Measurements from ENCODE around the gene EEFSEC.

EEFSEC gene

GRCh38 chr3:128433837-128434165 is 280.5 kb downstream of the EEFSEC start:
- H3K4me1 ChIP-seq (ENCODE audit: control insufficient read depth, low read depth, low read length) = no peaks in the 10 kb centered on the region
- H4K5ac ChIP-seq (ENCODE audit: low read length) = no peak overlapping the region
- peaks cover 8% of the 10 kb centered on the region for H3K27me3 ChIP-seq (ENCODE audit: insufficient read depth, low read length, poor library complexity)
- H2BK5ac ChIP-seq (ENCODE audit: low read length) = no peak overlapping the region
- H2AK5ac ChIP-seq (ENCODE audit: low read length) = no peak overlapping the region
- no peak overlapping the region for H3K4me2 ChIP-seq (ENCODE audit: low read length)
- H3K4ac ChIP-seq (ENCODE audit: low read depth, low read length) = no peak overlapping the region
- H3K4me3 ChIP-seq (ENCODE audit: low read length) = no peak overlapping the region
- H3K36me3 ChIP-seq (ENCODE audit: control insufficient read depth, insufficient read depth, low read length) = no peaks in the 10 kb centered on the region
- peak; percentile 89 for DNase-seq
- no peaks in the 10 kb centered on the region for H3K79me1 ChIP-seq (ENCODE audit: low read length)
- no peak overlapping the region for H3K56ac ChIP-seq (ENCODE audit: low read length)
- no peak overlapping the region for H2BK120ac ChIP-seq (ENCODE audit: low read depth, low read length)
- H4K8ac ChIP-seq (ENCODE audit: low read depth, low read length) = no peak overlapping the region
- H3K18ac ChIP-seq (ENCODE audit: low read length) = no peak overlapping the region
- H3K79me2 ChIP-seq (ENCODE audit: control insufficient read depth, insufficient read depth, low read length) = no peaks in the 10 kb centered on the region
- no peak overlapping the region for H2BK15ac ChIP-seq (replicated peaks; ENCODE audit: low read depth)
- no peak overlapping the region for H3K9ac ChIP-seq (ENCODE audit: low read length)
- WGBS (ENCODE audit: extremely low coverage, insufficient coverage, low lambda C conversion rate) = no CpG with 5 or more reads among the region's 2 CpGs
- H3K27ac ChIP-seq (ENCODE audit: low read depth, low read length) = no peak overlapping the region
- no peak overlapping the region for H3K23ac ChIP-seq (ENCODE audit: low read length)

GRCh38 chr3:128434524-128434923 is 281.2 kb downstream of the EEFSEC start:
- H3K4me2 ChIP-seq (ENCODE audit: low read length) = no peak overlapping the region
- no peaks in the 10 kb centered on the region for H3K79me2 ChIP-seq (ENCODE audit: control insufficient read depth, insufficient read depth, low read length)
- H3K36me3 ChIP-seq (ENCODE audit: control insufficient read depth, insufficient read depth, low read length) = no peaks in the 10 kb centered on the region
- H2BK5ac ChIP-seq (ENCODE audit: low read length) = no peak overlapping the region
- H3K9ac ChIP-seq (ENCODE audit: low read length) = no peak overlapping the region
- H3K4me1 ChIP-seq (ENCODE audit: control insufficient read depth, low read depth, low read length) = no peaks in the 10 kb centered on the region
- peaks cover 8% of the 10 kb centered on the region for H3K27me3 ChIP-seq (ENCODE audit: insufficient read depth, low read length, poor library complexity)
- no peak for DNase-seq
- H2BK120ac ChIP-seq (ENCODE audit: low read depth, low read length) = no peak overlapping the region
- H3K79me1 ChIP-seq (ENCODE audit: low read length) = no peaks in the 10 kb centered on the region
- no peak overlapping the region for H3K23ac ChIP-seq (ENCODE audit: low read length)
- no peak overlapping the region for H3K56ac ChIP-seq (ENCODE audit: low read length)
- H4K8ac ChIP-seq (ENCODE audit: low read depth, low read length) = no peak overlapping the region
- H2AK5ac ChIP-seq (ENCODE audit: low read length) = no peak overlapping the region
- H3K27ac ChIP-seq (ENCODE audit: low read depth, low read length) = no peak overlapping the region
- no peak overlapping the region for H3K4ac ChIP-seq (ENCODE audit: low read depth, low read length)
- no peak overlapping the region for H2BK15ac ChIP-seq (replicated peaks; ENCODE audit: low read depth)
- no CpG with 5 or more reads among the region's 2 CpGs for whole genome bisulfite sequencing (ENCODE audit: extremely low coverage, insufficient coverage, low lambda C conversion rate)
- H4K5ac ChIP-seq (ENCODE audit: low read length) = no peak overlapping the region
- no peak overlapping the region for H3K18ac ChIP-seq (ENCODE audit: low read length)
- no peak overlapping the region for H3K4me3 ChIP-seq (ENCODE audit: low read length)

GRCh38 chr3:128435058-128435457 is 281.8 kb downstream of the EEFSEC start:
- Histone ChIP-seq H3K79me2 (ENCODE audit: control insufficient read depth, insufficient read depth, low read length) (no peaks in the 10 kb centered on the region), H3K27me3 (ENCODE audit: insufficient read depth, low read length, poor library complexity) (peaks cover 8% of the 10 kb centered on the region), H4K5ac (ENCODE audit: low read length) (no peak overlapping the region), H2BK120ac (ENCODE audit: low read depth, low read length) (no peak overlapping the region), H3K9ac (ENCODE audit: low read length) (no peak overlapping the region), H3K23ac (ENCODE audit: low read length) (no peak overlapping the region), H2BK5ac (ENCODE audit: low read length) (no peak overlapping the region), H3K4ac (ENCODE audit: low read depth, low read length) (no peak overlapping the region), H4K8ac (ENCODE audit: low read depth, low read length) (no peak overlapping the region), H3K27ac (ENCODE audit: low read depth, low read length) (no peak overlapping the region), H3K18ac (ENCODE audit: low read length) (no peak overlapping the region), H3K36me3 (ENCODE audit: control insufficient read depth, insufficient read depth, low read length) (no peaks in the 10 kb centered on the region), H3K56ac (ENCODE audit: low read length) (no peak overlapping the region), H3K79me1 (ENCODE audit: low read length) (no peaks in the 10 kb centered on the region), H3K4me1 (ENCODE audit: control insufficient read depth, low read depth, low read length) (no peaks in the 10 kb centered on the region), H3K4me2 (ENCODE audit: low read length) (no peak overlapping the region), H2AK5ac (ENCODE audit: low read length) (no peak overlapping the region), H2BK15ac (replicated peaks; ENCODE audit: low read depth) (no peak overlapping the region), H3K4me3 (ENCODE audit: low read length) (no peak overlapping the region)
- peak; percentile 73 for DNase-seq
- WGBS (ENCODE audit: extremely low coverage, insufficient coverage, low lambda C conversion rate) = no CpG with 5 or more reads among the region's 6 CpGs

- no peak overlapping the region for H3K4me3 ChIP-seq (ENCODE audit: low read length)
- no peak for DNase-seq
- no peak overlapping the region for H3K9ac ChIP-seq (ENCODE audit: low read length)
- H3K23ac ChIP-seq (ENCODE audit: low read length) = no peak overlapping the region
- H3K56ac ChIP-seq (ENCODE audit: low read length) = no peak overlapping the region
- H3K27ac ChIP-seq (ENCODE audit: low read depth, low read length) = no peak overlapping the region
- H3K79me1 ChIP-seq (ENCODE audit: low read length) = no peaks in the 10 kb centered on the region
- no peaks in the 10 kb centered on the region for H3K36me3 ChIP-seq (ENCODE audit: control insufficient read depth, insufficient read depth, low read length)
- H2AK5ac ChIP-seq (ENCODE audit: low read length) = no peak overlapping the region
- H4K8ac ChIP-seq (ENCODE audit: low read depth, low read length) = no peak overlapping the region
- H3K4me1 ChIP-seq (ENCODE audit: control insufficient read depth, low read depth, low read length) = no peaks in the 10 kb centered on the region
- H3K4me2 ChIP-seq (ENCODE audit: low read length) = no peak overlapping the region
- H2BK120ac ChIP-seq (ENCODE audit: low read depth, low read length) = no peak overlapping the region
- H2BK5ac ChIP-seq (ENCODE audit: low read length) = no peak overlapping the region
- peaks cover 8% of the 10 kb centered on the region for H3K27me3 ChIP-seq (ENCODE audit: insufficient read depth, low read length, poor library complexity)
- H2BK15ac ChIP-seq (replicated peaks; ENCODE audit: low read depth) = no peak overlapping the region
- whole genome bisulfite sequencing (ENCODE audit: extremely low coverage, insufficient coverage, low lambda C conversion rate) = no CpG with 5 or more reads among the region's 5 CpGs
- no peak overlapping the region for H3K4ac ChIP-seq (ENCODE audit: low read depth, low read length)
- no peak overlapping the region for H4K5ac ChIP-seq (ENCODE audit: low read length)
- no peaks in the 10 kb centered on the region for H3K79me2 ChIP-seq (ENCODE audit: control insufficient read depth, insufficient read depth, low read length)
- H3K18ac ChIP-seq (ENCODE audit: low read length) = no peak overlapping the region
Observed at GRCh38 chr3:128435561-128435960, 282.3 kb downstream of the EEFSEC start.

GRCh38 chr3:128436214-128436613 is 282.9 kb downstream of the EEFSEC start:
- no peaks in the 10 kb centered on the region for H3K79me2 ChIP-seq (ENCODE audit: control insufficient read depth, insufficient read depth, low read length)
- no peak overlapping the region for H4K5ac ChIP-seq (ENCODE audit: low read length)
- no peaks in the 10 kb centered on the region for H3K36me3 ChIP-seq (ENCODE audit: control insufficient read depth, insufficient read depth, low read length)
- no peak overlapping the region for H3K27ac ChIP-seq (ENCODE audit: low read depth, low read length)
- H2BK15ac ChIP-seq (replicated peaks; ENCODE audit: low read depth) = no peak overlapping the region
- no peak overlapping the region for H2BK120ac ChIP-seq (ENCODE audit: low read depth, low read length)
- no peaks in the 10 kb centered on the region for H3K4me1 ChIP-seq (ENCODE audit: control insufficient read depth, low read depth, low read length)
- WGBS (ENCODE audit: extremely low coverage, insufficient coverage, low lambda C conversion rate) = no CpG with 5 or more reads among the region's 3 CpGs
- no peak overlapping the region for H3K4ac ChIP-seq (ENCODE audit: low read depth, low read length)
- no peak overlapping the region for H3K18ac ChIP-seq (ENCODE audit: low read length)
- no peak overlapping the region for H3K9ac ChIP-seq (ENCODE audit: low read length)
- peaks cover 8% of the 10 kb centered on the region for H3K27me3 ChIP-seq (ENCODE audit: insufficient read depth, low read length, poor library complexity)
- no peak overlapping the region for H3K56ac ChIP-seq (ENCODE audit: low read length)
- DNase-seq = no peak
- no peak overlapping the region for H2AK5ac ChIP-seq (ENCODE audit: low read length)
- H3K4me2 ChIP-seq (ENCODE audit: low read length) = no peak overlapping the region
- no peak overlapping the region for H3K4me3 ChIP-seq (ENCODE audit: low read length)
- H3K79me1 ChIP-seq (ENCODE audit: low read length) = no peaks in the 10 kb centered on the region
- H4K8ac ChIP-seq (ENCODE audit: low read depth, low read length) = no peak overlapping the region
- no peak overlapping the region for H2BK5ac ChIP-seq (ENCODE audit: low read length)
- no peak overlapping the region for H3K23ac ChIP-seq (ENCODE audit: low read length)

GRCh38 chr3:128438488-128439072 is 285.3 kb downstream of the EEFSEC start:
- no peak overlapping the region for H3K4me3 ChIP-seq (ENCODE audit: low read length)
- no peak overlapping the region for H2BK15ac ChIP-seq (replicated peaks; ENCODE audit: low read depth)
- H3K27ac ChIP-seq (ENCODE audit: low read depth, low read length) = no peak overlapping the region
- H4K5ac ChIP-seq (ENCODE audit: low read length) = no peak overlapping the region
- H3K79me2 ChIP-seq (ENCODE audit: control insufficient read depth, insufficient read depth, low read length) = no peaks in the 10 kb centered on the region
- H3K18ac ChIP-seq (ENCODE audit: low read length) = no peak overlapping the region
- H2BK120ac ChIP-seq (ENCODE audit: low read depth, low read length) = no peak overlapping the region
- no peak overlapping the region for H3K9ac ChIP-seq (ENCODE audit: low read length)
- no peaks in the 10 kb centered on the region for H3K36me3 ChIP-seq (ENCODE audit: control insufficient read depth, insufficient read depth, low read length)
- H2AK5ac ChIP-seq (ENCODE audit: low read length) = no peak overlapping the region
- no peak overlapping the region for H2BK5ac ChIP-seq (ENCODE audit: low read length)
- no peak overlapping the region for H3K56ac ChIP-seq (ENCODE audit: low read length)
- no CpG with 5 or more reads among the region's 6 CpGs for WGBS (ENCODE audit: extremely low coverage, insufficient coverage, low lambda C conversion rate)
- no peak for DNase-seq
- no peaks in the 10 kb centered on the region for H3K27me3 ChIP-seq (ENCODE audit: insufficient read depth, low read length, poor library complexity)
- no peak overlapping the region for H3K23ac ChIP-seq (ENCODE audit: low read length)
- H3K4ac ChIP-seq (ENCODE audit: low read depth, low read length) = no peak overlapping the region
- no peaks in the 10 kb centered on the region for H3K79me1 ChIP-seq (ENCODE audit: low read length)
- H3K4me2 ChIP-seq (ENCODE audit: low read length) = no peak overlapping the region
- no peak overlapping the region for H4K8ac ChIP-seq (ENCODE audit: low read depth, low read length)
- H3K4me1 ChIP-seq (ENCODE audit: control insufficient read depth, low read depth, low read length) = no peaks in the 10 kb centered on the region

Data from mesendoderm (in vitro differentiated cells).